HepG2 (cell line): ENCODE data around the gene SYT8. TPM values are rescaled to one million over a fixed set of nuclear protein-coding genes. Genes with fewer than 3 reads are reported as not detected.
A peak's percentile ranks its signal among the peaks of the same experiment; 100 is the strongest.

Source experiments
- ATAC-seq: fragments of 200-7000 bp; cut with Tn5 transposase; 3 replicates; pipeline ENCODE4 v1.9.1; 2020; ENCODE audit warnings: mild to moderate bottlenecking, moderate library complexity
- BruUV-seq: library from RNA; stranded (reverse); fragments of 400-500 nt; replicated peaks from 2 replicates; lab custom pipeline; 2021; lab: Mats Ljungman, UMichigan
- CTCF ChIA-PET: fragments of 300-600 bp; formaldehyde crosslinking; extraction: SDS; loops from one replicate; lab custom pipeline; 2021; ENCODE audit warnings: low total read pairs, inconsistent platforms, low intra/inter-chr PET ratio; lab: Yijun Ruan, JAX
- POLR2A ChIA-PET: fragments of 350-600 bp; sonication (Branson Sonifier 250); formaldehyde crosslinking; loops from one replicate; lab custom pipeline; 2020; ENCODE audit warnings: antibody characterized with exemption, inconsistent platforms; lab: Yijun Ruan, JAX
- DNase-seq: peaks from one replicate; pipeline ENCODE4 v3.0.0-alpha.2; 2015; ENCODE audit warnings: low spot score
- FAIRE-seq: peaks from 3 replicates; lab custom pipeline; 2011; peaks lifted over from hg19 to GRCh38; lab: Jason Lieb, UNC
- H2AFZ ChIP-seq: one replicate; pipeline ENCODE4 v1.6.1; 2011; ENCODE audit warnings: low read length, inconsistent platforms
- H3K27ac ChIP-seq: fragments of 300-600 bp; 3 replicates; pipeline ENCODE4 v1.8.0; 2011; ENCODE audit warnings: mixed run types, mild to moderate bottlenecking, mixed read lengths, low read length, inconsistent platforms; ENCODE audit not compliant: insufficient read depth; ENCODE audit errors: extremely low read length
- H3K27me3 ChIP-seq, 2 experiments: fragments of 200-600 bp in 1 of 2; 2 replicates in 1 of 2; 3 replicates in 1 of 2; pipeline versions ENCODE4 v1.6.0 to v1.8.0; 2011; ENCODE audit warnings: low read length in 2 of 2, mild to moderate bottlenecking in 2 of 2, moderate library complexity in 2 of 2, inconsistent platforms in 1 of 2; ENCODE audit not compliant: insufficient read depth in 2 of 2, control insufficient read depth in 1 of 2
- H3K36me3 ChIP-seq, 2 experiments: fragments of 200-600 bp in 1 of 2; replicated peaks in 1 of 2; 2 replicates in 1 of 2; 3 replicates in 1 of 2; pipeline versions ENCODE4 v1.5.1 to v1.8.0; 2011; ENCODE audit warnings: low read length in 2 of 2, inconsistent platforms in 1 of 2; ENCODE audit not compliant: insufficient read depth in 2 of 2, control insufficient read depth in 1 of 2
- H3K4me1 ChIP-seq: 2 replicates; pipeline ENCODE4 v1.5.1; 2012; ENCODE audit warnings: low read length, inconsistent platforms; ENCODE audit not compliant: insufficient read depth
- H3K4me2 ChIP-seq: 2 replicates; pipeline ENCODE4 v1.6.0; 2011; ENCODE audit warnings: low read depth, low read length, inconsistent platforms
- H3K4me3 ChIP-seq, 3 experiments: fragments of 200-600 bp in 1 of 3; sonication (generic), shearing (Covaris generic) in 1 of 3; replicated peaks in 1 of 3; 2 replicates each; pipeline ENCODE4 v1.5.1; 2011 to 2016; ENCODE audit warnings: low read length in 3 of 3, inconsistent platforms in 2 of 3, low read depth in 2 of 3, mild to moderate bottlenecking in 2 of 3, control low read depth in 1 of 3, mixed read lengths in 1 of 3; ENCODE audit not compliant: insufficient read depth in 1 of 3
- H3K79me2 ChIP-seq: one replicate; pipeline ENCODE4 v1.6.1; 2011; ENCODE audit warnings: low read length, inconsistent platforms; ENCODE audit not compliant: insufficient read depth
- H3K9ac ChIP-seq: 2 replicates; pipeline ENCODE4 v1.6.0; 2011; ENCODE audit warnings: mild to moderate bottlenecking, low read depth, low read length, inconsistent platforms; ENCODE audit not compliant: insufficient read depth
- H3K9me3 ChIP-seq: 2 replicates; pipeline ENCODE4 v1.5.1; 2012; ENCODE audit warnings: mild to moderate bottlenecking, low read length
- H4K20me1 ChIP-seq: 2 replicates; pipeline ENCODE4 v1.6.0; 2011; ENCODE audit warnings: inconsistent platforms, mild to moderate bottlenecking, low read length, moderate library complexity; ENCODE audit not compliant: insufficient read depth
- IRF1 ChIP-seq: sonication (generic); formaldehyde crosslinking; IDR thresholded peaks from 2 replicates; pipeline ENCODE4 v1.4.0; 2020; ENCODE audit warnings: low read depth, mild to moderate bottlenecking, missing genetic modification reagents
- NFRKB ChIP-seq: fragments of 450-650 bp; IDR thresholded peaks from 2 replicates; pipeline ENCODE4 v1.6.1; 2017
- NR2F2 ChIP-seq: IDR thresholded peaks from 2 replicates; pipeline ENCODE4 v1.6.1; 2012; ENCODE audit warnings: low read depth, inconsistent platforms, borderline replicate concordance
- RAD21 ChIP-seq: fragments of 450-650 bp; formaldehyde crosslinking; IDR thresholded peaks from 2 replicates; pipeline ENCODE4 v1.5.0; 2020; ENCODE audit warnings: mild to moderate bottlenecking
- SMARCE1 ChIP-seq: fragments of 450-650 bp; IDR thresholded peaks from 2 replicates; pipeline ENCODE4 v1.6.1; 2017; ENCODE audit warnings: borderline replicate concordance
- SP140L ChIP-seq: sonication (generic); formaldehyde crosslinking; IDR thresholded peaks from 2 replicates; pipeline ENCODE4 v1.4.0; 2020; ENCODE audit warnings: missing genetic modification reagents, borderline replicate concordance
- SRSF4 ChIP-seq: fragments of 200-400 bp; formaldehyde crosslinking; IDR thresholded peaks from one replicate; pipeline ENCODE4 v1.6.1; 2018; ENCODE audit warnings: mild to moderate bottlenecking, low read depth, low read length, moderate library complexity; ENCODE audit not compliant: poor library complexity, severe bottlenecking
- TARDBP ChIP-seq: sonication (generic); formaldehyde crosslinking; IDR thresholded peaks from 2 replicates; pipeline ENCODE4 v1.8.0; 2022; ENCODE audit warnings: mild to moderate bottlenecking, missing genetic modification reagents
- ZNF138 ChIP-seq: sonication (generic); formaldehyde crosslinking; IDR thresholded peaks from 2 replicates; pipeline ENCODE4 v1.5.0; 2020; ENCODE audit warnings: mild to moderate bottlenecking, low read depth, missing genetic modification reagents
- ZNF484 ChIP-seq: sonication (generic); formaldehyde crosslinking; IDR thresholded peaks from 2 replicates; pipeline ENCODE4 v1.5.1; 2020; ENCODE audit warnings: mild to moderate bottlenecking, low read depth, missing genetic modification reagents, borderline replicate concordance
- ZNF569 ChIP-seq: sonication (generic); formaldehyde crosslinking; IDR thresholded peaks from 2 replicates; pipeline ENCODE4 v1.5.0; 2020; ENCODE audit warnings: mild to moderate bottlenecking, missing genetic modification reagents, moderate library complexity, borderline replicate concordance
- ZNF672 ChIP-seq: sonication (generic); formaldehyde crosslinking; IDR thresholded peaks from 2 replicates; pipeline ENCODE4 v1.8.1; 2022; ENCODE audit warnings: missing genetic modification reagents
- ZNF75D ChIP-seq: sonication (generic); formaldehyde crosslinking; IDR thresholded peaks from 2 replicates; pipeline ENCODE4 v1.8.1; 2023; ENCODE audit warnings: missing genetic modification reagents, mild to moderate bottlenecking, borderline replicate concordance
- ZNF788 ChIP-seq: sonication (generic); formaldehyde crosslinking; IDR thresholded peaks from 2 replicates; pipeline ENCODE4 v1.5.0; 2020; ENCODE audit warnings: mild to moderate bottlenecking, missing genetic modification reagents, borderline replicate concordance
- WGBS: methylation state at CpG from one replicate; pipeline ENCODE4 v1.1.6; 2017; ENCODE audit warnings: low lambda C conversion rate; 5-methylcytosine and 5-hydroxymethylcytosine counted together
- in situ Hi-C: cut with HindIII; loops from 2 replicates; pipeline ENCODE4 v1.10.0; 2017; ENCODE audit warnings: low pct_unique_long_range_greater_than_20kb; ENCODE audit not compliant: extremely low pct_ligation_motif_present
- intact Hi-C: fragments of 100-400 bp; cut with micrococcal nuclease; formaldehyde crosslinking; loops from one replicate; pipeline ENCODE4 v1.10.0; 2022; ENCODE audit not compliant: unreplicated experiment
- polyA plus RNA-seq, 8 experiments: library from polyadenylated mRNA; depleted of rRNA in 3 of 8; stranded (reverse) in 7 of 8; unstranded in 1 of 8; fragments of >200 nt; fragmentation: Illumina TruSeq in 4 of 8; extraction: Trizol in 4 of 8; gene quantifications; 2 replicates each; pipeline versions ENCODE4 v1.2.1 to v1.2.3, GENCODE V29; 2011 to 2016; ENCODE audit warnings: low read depth in 4 of 8, missing spikeins in 1 of 8, mixed read lengths in 1 of 8; ENCODE audit not compliant: insufficient read depth in 1 of 8
- total RNA-seq, 5 experiments: library from RNA; depleted of rRNA; stranded (reverse); fragments of >200 nt; fragmentation: Illumina TruSeq; extraction: Trizol; gene quantifications; 2 replicates each; pipeline ENCODE4 v1.2.3, GENCODE V29; 2016; ENCODE audit warnings: low read depth in 1 of 5
- TF ChIP-seq, protein P1 (sequence below): sonication (generic); formaldehyde crosslinking; IDR thresholded peaks from 2 replicates; pipeline ENCODE4 v1.4.0; 2020; ENCODE audit warnings: missing genetic modification reagents

The SYT8 gene
- total and polyA plus RNA-seq, 2 of the 13 experiments (the other 11 are each of a cell fraction or from before 2014, with no cell fraction given), result 0.60 to 2.3 TPM

- no peak overlapping the region for H3K9ac ChIP-seq
- H3K4me2 ChIP-seq, result no peak overlapping the region
- FAIRE-seq (no peak), ATAC-seq (no peak)
- no TSS peak for BruUV-seq
- 0% methylated on average over 1 of the region's 14 CpGs for WGBS
- no peak for TF ChIP-seq SRSF4
- 0 out of 2 replicates have a peak, but pooled peaks have one; percentile 19 for TF ChIP-seq ZNF788
- TF ChIP-seq, all 625 proteins: peak for 1
- Histone ChIP-seq H3K4me3 (no peak overlapping the region), H3K36me3 (no peaks in the 10 kb centered on the region), H2AFZ (no peak overlapping the region), H4K20me1 (no peaks in the 10 kb centered on the region), H3K9me3 (no peaks in the 10 kb centered on the region), H3K79me2 (no peaks in the 10 kb centered on the region), H3K27ac (no peak overlapping the region), H3K4me1 (no peaks in the 10 kb centered on the region), H3K27me3 (peaks cover 15 to 57% of the 10 kb centered on the region in 2 experiments)
- in situ Hi-C loops (no loop called here), intact Hi-C loops (no loop called here)
- DNase-seq, result no peak
- ChIA-PET POLR2A (no interaction called here), CTCF (no interaction called here)
Observed at GRCh38 chr11:1862588-1863351, 28.0 kb downstream of the SYT8 start.

GRCh38 chr11:1863352-1864216 lies 28.8 kb downstream of the SYT8 start:
- whole genome bisulfite sequencing, result 42% methylated on average over 8 of the region's 27 CpGs
- Histone ChIP-seq H3K9ac (no peak overlapping the region), H3K79me2 (no peaks in the 10 kb centered on the region), H3K4me3 (no peak overlapping the region), H3K4me2 (no peak overlapping the region), H3K9me3 (no peaks in the 10 kb centered on the region), H3K4me1 (no peaks in the 10 kb centered on the region), H3K27ac (no peak overlapping the region), H4K20me1 (no peaks in the 10 kb centered on the region), H3K27me3 (peaks cover 18 to 55% of the 10 kb centered on the region in 2 experiments), H3K36me3 (no peaks in the 10 kb centered on the region), H2AFZ (no peak overlapping the region)
- ChIA-PET POLR2A (no interaction called here), CTCF (no interaction called here)
- no TSS peak for BruUV-seq
- in situ Hi-C loops, result no loop called here
- DNase-seq (peak; percentile 29), FAIRE-seq (no peak), ATAC-seq (peak; percentile 60)
- intact Hi-C loops, result no loop called here
- TF ChIP-seq IRF1 (CRISPR knock-in tag) (no peak), SMARCE1 (peak; percentile 83; the same call in 1 of the 2 replicates), ZNF75D (CRISPR knock-in tag) (no peak), NFRKB (no peak), TARDBP (CRISPR knock-in tag) (no peak), ZNF484 (CRISPR knock-in tag) (no peak), ZNF569 (no peak), ZNF672 (CRISPR knock-in tag) (no peak), NR2F2 (no peak), SP140L (CRISPR knock-in tag) (no peak), ZNF138 (CRISPR knock-in tag) (no peak), RAD21 (CRISPR knock-in tag) (no peak)
- TF ChIP-seq, protein P1, sequence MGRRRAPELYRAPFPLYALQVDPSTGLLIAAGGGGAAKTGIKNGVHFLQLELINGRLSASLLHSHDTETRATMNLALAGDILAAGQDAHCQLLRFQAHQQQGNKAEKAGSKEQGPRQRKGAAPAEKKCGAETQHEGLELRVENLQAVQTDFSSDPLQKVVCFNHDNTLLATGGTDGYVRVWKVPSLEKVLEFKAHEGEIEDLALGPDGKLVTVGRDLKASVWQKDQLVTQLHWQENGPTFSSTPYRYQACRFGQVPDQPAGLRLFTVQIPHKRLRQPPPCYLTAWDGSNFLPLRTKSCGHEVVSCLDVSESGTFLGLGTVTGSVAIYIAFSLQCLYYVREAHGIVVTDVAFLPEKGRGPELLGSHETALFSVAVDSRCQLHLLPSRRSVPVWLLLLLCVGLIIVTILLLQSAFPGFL (CRISPR knock-in tag), result no peak
